Heart right ventricle (tissue), 16 donors: ENCODE results near the gene ARCN1. TPM values are rescaled to one million over a fixed set of nuclear protein-coding genes. Genes with fewer than 3 reads are reported as not detected.

Experiments used
- ATAC-seq, 8 donors: fragments of 200-7000 bp; cut with Tn5 transposase; one replicate each; pipeline ENCODE4 v1.9.1; 2020; ENCODE audit warnings: mild to moderate bottlenecking in 8 of 8, moderate library complexity in 8 of 8, moderate number of reproducible peaks in 1 of 8
- DNase-seq, 2 donors: peaks; one replicate each; pipeline ENCODE4 v3.0.0-alpha.2; 2020
- H3K27ac ChIP-seq, 10 donors: fragments of 200-600 bp; sonication (generic) in 2 of 10; one replicate each; pipeline versions ENCODE4 v1.5.0 to v1.8.0; 2020 to 2022; ENCODE audit warnings: mild to moderate bottlenecking in 3 of 10
- H3K27me3 ChIP-seq, 7 donors: fragments of 200-600 bp; one replicate each; pipeline ENCODE4 v1.8.0; 2021 to 2022; ENCODE audit warnings: mild to moderate bottlenecking in 2 of 7
- H3K36me3 ChIP-seq, 9 donors: fragments of 200-600 bp; sonication (generic) in 1 of 9; one replicate each; pipeline versions ENCODE4 v1.5.0 to v1.8.0; 2020 to 2022; ENCODE audit warnings: mild to moderate bottlenecking in 2 of 9
- H3K4me1 ChIP-seq, 9 donors: fragments of 200-600 bp; sonication (generic) in 1 of 9; one replicate each; pipeline versions ENCODE4 v1.5.0 to v1.8.0; 2020 to 2022; ENCODE audit warnings: mild to moderate bottlenecking in 4 of 9
- H3K4me3 ChIP-seq, 10 donors: fragments of 200-600 bp; sonication (generic) in 2 of 10; one replicate each; pipeline versions ENCODE4 v1.5.0 to v1.8.0; 2020 to 2022; ENCODE audit warnings: mild to moderate bottlenecking in 7 of 10, moderate library complexity in 2 of 10
- H3K9me3 ChIP-seq, 11 donors: fragments of 200-600 bp in 10 of 11; sonication (generic) in 2 of 11; one replicate each; pipeline versions ENCODE4 v1.5.0 to v1.8.0; 2013 to 2022; ENCODE audit warnings: mild to moderate bottlenecking in 2 of 11, control low read depth in 1 of 11, moderate library complexity in 1 of 11
- WGBS, 2 donors: extraction: QIAGEN DNeasy Blood & Tissue Kit; methylation state at CpG; one replicate each; pipeline ENCODE4 v1.1.7; 2013; ENCODE audit warnings: inconsistent platforms in 1 of 2; 5-methylcytosine and 5-hydroxymethylcytosine counted together
- intact Hi-C, 10 donors: fragments of 100-400 bp; cut with DNase I; formaldehyde crosslinking; loops; one replicate each; pipeline versions ENCODE4 v1.11.1 to v1.14.2; 2022
- polyA plus RNA-seq, 2 donors: library from polyadenylated mRNA; stranded (reverse); fragments of 200-250 nt; gene quantifications; one replicate each; pipeline ENCODE4 v1.2.3, GENCODE V29; 2013
- total RNA-seq, 10 donors: library from RNA; stranded (reverse); fragmentation: NEBNext Ultra II Directional in 3 of 10; extraction: Animal tissue kit (Norgen Biotek cat#: 25700) in 3 of 10; gene quantifications; one replicate each; pipeline versions ENCODE4 v1.2.1 to v1.2.4, GENCODE V29; 2021 to 2023
- TF ChIP-seq, protein P1 (sequence below), 9 donors: fragments of 200-600 bp; sonication (generic) in 2 of 9; IDR thresholded peaks; one replicate each; pipeline versions ENCODE4 v1.5.0 to v1.8.0; 2021 to 2022; ENCODE audit warnings: antibody characterized with exemption in 9 of 9, mild to moderate bottlenecking in 5 of 9, moderate library complexity in 1 of 9
- donor health status: Arrhythmogenic right ventricular cardiomyopathy.
- donor health status: ischemic (EF 13 %, LVEDD 7.1; RV severe dilation, severe dysfunction).
- donor health status: healthy with polysubstance abuse.
- donor health status: DM: no; HTN: yes; CAD: no.
- donor health status: DM: no; HTN: no; CAD: no.
- donor health status: ischemic (EF 25% LVEDD 6.9; RV normal size, moderate dysfunction).
- donor health status: ischemic (EF 25% LVEDD 5.7; RV mildly dilated, moderate dysfunction).
- donor health status: healthy.
- donor health status: DM: yes; HTN: yes; CAD: no.
- donor health status: Ischemic cardiomyopathy.
- donor health status: ischemic (EF 35%, LVEDD 5.7; RV mildly dilated, moderate dysfunction).
- donor health status: nonischemic (EF 11% LVEDD 7.7; RV severe dilation, severe dysfunction).
- donor health status: DM: yes; HTN: yes; CAD: no.
- donor health status: PGD.
- donor health status: ischemic (EF 29% LVEDD 5.4; RV normal size, mild dysfunction).
- donor health status: nonischemic (EF 23%, LVEDD 6.1; RV moderate dilation, normal function).

ARCN1 gene
- total and polyA plus RNA-seq, 12 donors, result 48.8 to 122 (median 94.5) TPM

DNA sequence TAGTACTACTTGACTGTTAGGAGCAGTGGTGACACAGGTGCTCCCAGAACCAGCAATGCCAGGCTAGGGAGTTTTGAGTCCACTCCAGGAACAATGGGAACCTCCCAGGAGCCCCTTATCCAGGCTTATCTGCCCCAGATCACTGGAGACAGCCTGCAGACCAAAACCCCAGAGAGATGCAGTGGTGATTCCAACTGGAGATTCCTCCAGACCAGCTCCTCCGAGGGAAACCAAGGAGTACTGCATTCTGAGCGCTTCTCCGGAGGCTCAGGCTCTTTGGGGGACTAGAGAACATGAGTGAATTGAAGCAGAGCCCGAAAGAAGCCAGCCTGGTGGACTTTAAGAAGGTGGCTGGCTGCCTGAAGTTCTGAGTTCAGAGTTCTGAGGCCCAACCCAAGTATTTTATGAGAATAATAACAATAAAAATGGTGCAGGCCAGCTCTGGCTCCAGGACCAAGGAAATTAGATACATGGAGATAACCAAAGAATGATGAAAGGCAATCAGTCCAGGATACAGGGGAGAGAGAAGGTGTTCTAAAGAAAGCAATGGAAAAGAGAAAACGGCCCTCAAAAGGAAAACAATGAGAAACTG, 42.5 kb upstream of the ARCN1 start:
- ATAC-seq, result no peak
- TF ChIP-seq, protein P1, sequence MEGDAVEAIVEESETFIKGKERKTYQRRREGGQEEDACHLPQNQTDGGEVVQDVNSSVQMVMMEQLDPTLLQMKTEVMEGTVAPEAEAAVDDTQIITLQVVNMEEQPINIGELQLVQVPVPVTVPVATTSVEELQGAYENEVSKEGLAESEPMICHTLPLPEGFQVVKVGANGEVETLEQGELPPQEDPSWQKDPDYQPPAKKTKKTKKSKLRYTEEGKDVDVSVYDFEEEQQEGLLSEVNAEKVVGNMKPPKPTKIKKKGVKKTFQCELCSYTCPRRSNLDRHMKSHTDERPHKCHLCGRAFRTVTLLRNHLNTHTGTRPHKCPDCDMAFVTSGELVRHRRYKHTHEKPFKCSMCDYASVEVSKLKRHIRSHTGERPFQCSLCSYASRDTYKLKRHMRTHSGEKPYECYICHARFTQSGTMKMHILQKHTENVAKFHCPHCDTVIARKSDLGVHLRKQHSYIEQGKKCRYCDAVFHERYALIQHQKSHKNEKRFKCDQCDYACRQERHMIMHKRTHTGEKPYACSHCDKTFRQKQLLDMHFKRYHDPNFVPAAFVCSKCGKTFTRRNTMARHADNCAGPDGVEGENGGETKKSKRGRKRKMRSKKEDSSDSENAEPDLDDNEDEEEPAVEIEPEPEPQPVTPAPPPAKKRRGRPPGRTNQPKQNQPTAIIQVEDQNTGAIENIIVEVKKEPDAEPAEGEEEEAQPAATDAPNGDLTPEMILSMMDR (IDR thresholded peaks at IDR 0.05), result no peak
- Histone ChIP-seq H3K4me1 (peaks cover 4 to 25% (median 18%) of the 10 kb centered on the region in 9 donors), H3K9me3 (no peaks in the 10 kb centered on the region), H3K27me3 (peaks cover 0 to 14% (median 0%) of the 10 kb centered on the region in 7 donors), H3K36me3 (peaks cover 0 to 12% (median 0%) of the 10 kb centered on the region in 9 donors), H3K4me3 (peak overlapping the region in 9 of 10 donors; percentile 71 to 89 (median 81)), H3K27ac (no peak overlapping the region)
- DNase-seq, result no peak
- 75 to 78% methylated on average over 5 of the region's 5 CpGs for WGBS, 2 donors
- intact Hi-C loops, result loop anchor here in 1 of 10 donors (5.0 kb wide), 1 partner anchor 38 kb away; the partner anchor contains the start of gene IFT46

DNA sequence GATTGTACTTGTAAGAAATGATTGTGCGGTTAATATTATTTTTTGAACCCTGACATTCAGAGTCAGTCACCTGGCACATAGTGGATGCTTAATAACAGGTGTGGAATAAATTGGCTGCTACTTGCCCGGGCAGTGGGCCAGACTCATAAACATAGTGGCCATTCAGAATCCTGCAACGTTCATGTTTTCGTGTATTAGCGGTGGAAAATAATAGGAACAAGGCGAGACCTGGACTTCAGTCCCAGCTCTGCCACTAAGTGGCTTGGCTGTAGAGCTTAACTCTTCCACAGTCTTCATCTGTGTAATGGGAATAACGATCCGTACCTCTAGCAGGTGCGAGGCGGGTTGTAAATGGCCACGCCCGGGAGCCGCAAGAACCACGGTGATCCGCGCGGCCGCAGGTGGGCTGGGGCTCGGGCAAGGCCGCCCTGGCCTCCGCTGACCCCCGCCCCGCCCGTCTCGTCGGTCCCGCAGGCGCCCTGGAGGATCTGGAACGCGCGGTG, 42.0 kb upstream of the ARCN1 start:
- ATAC-seq (no peak), DNase-seq (no peak)

DNA sequence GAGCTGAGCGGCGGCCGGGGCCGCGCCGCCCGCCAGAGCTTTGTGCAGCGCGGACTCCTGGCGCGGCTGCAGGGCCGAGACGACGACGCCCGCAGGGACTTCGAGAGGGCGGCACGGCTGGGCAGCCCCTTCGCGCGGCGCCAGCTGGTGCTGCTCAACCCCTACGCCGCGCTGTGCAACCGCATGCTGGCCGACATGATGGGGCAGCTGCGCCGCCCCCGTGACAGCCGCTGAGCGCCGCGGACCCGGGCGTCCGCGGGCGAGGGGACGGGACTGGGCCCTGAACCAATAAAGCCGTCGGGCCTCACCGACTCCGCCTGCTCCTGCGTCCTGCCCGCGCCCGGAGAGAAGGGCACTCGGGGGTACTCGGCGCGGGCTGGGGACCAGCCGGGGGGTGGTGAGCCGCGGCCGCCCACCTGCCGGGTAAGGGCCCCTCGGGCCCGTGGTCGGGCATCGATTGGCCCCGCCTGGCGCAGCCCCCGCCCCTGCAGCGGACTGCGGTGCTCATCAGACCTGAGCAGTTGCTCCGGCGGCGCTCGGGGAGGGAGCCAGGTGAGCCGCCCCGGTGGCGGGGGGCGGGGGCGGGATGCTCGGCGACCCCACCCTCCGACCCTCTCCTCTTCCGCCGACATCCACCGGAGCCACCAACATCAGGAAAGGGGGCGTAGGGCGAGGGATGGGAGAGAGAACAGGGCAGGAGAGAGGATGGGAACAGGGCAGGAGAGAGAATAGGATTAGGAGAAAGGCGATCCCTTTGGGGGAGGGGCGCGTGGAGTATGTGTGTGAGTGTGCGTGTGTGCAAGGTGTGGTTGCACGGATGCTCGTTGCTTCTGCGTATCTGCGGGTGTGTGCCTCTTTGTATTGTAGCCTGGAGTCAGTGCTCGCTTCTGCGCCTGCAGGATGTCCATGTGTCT, 41.3 kb upstream of the ARCN1 start, which contains the start of gene TMEM25:
TMEM25 (plus strand) TSS at position 510 of the 914 bp plus-strand sequence. CDS start 610 bp downstream, outside the sequence.
- ATAC-seq, result peak; percentile 82 to 88 (median 84)

More for the DNA sequence above, 42.0 kb upstream of the ARCN1 start:
- Histone ChIP-seq H3K4me3 (peak overlapping the region; percentile 60 to 89 (median 80)), H3K27ac (peak overlapping the region in 9 of 10 donors; percentile 57 to 72 (median 70)), H3K9me3 (no peaks in the 10 kb centered on the region), H3K36me3 (peaks cover 0 to 9% (median 0%) of the 10 kb centered on the region in 9 donors), H3K27me3 (peaks cover 0 to 14% (median 0%) of the 10 kb centered on the region in 7 donors), H3K4me1 (peaks cover 4 to 25% (median 17%) of the 10 kb centered on the region in 9 donors)
- TF ChIP-seq, protein P1 (IDR thresholded peaks at IDR 0.05), result no peak
- intact Hi-C loops, result loop anchor here in 1 of 10 donors (5.0 kb wide), 1 partner anchor 37 kb away; the partner anchor contains the start of gene IFT46
- WGBS, 2 donors, result 5 to 6% methylated on average over 31 of the region's 31 CpGs

More for the DNA sequence above, 41.3 kb upstream of the ARCN1 start, which contains the start of gene TMEM25:
- H3K9me3 ChIP-seq, result no peaks in the 10 kb centered on the region
- H3K4me3 ChIP-seq, result peak within 1 kb of the TSS; percentile 60 to 89 (median 80)
- peak; percentile 50 to 73 for DNase-seq
- H3K27me3 ChIP-seq, result peaks cover 0 to 14% (median 0%) of the 10 kb centered on the region in 7 donors
- peaks cover 0 to 10% (median 0%) of the 10 kb centered on the region in 9 donors for H3K36me3 ChIP-seq
- intact Hi-C loops, result loop anchor here in 1 of 10 donors (5.0 kb wide), 1 partner anchor 36 kb away; the partner anchor contains the start of gene IFT46
- WGBS, 2 donors, result 2% methylated on average over 80 to 94 of the region's 94 CpGs
- peaks cover 4 to 25% (median 17%) of the 10 kb centered on the region in 9 donors for H3K4me1 ChIP-seq
- TF ChIP-seq, protein P1 (IDR thresholded peaks at IDR 0.05), result no peak
- peak within 1 kb of the TSS in 9 of 10 donors; percentile 57 to 72 (median 70) for H3K27ac ChIP-seq
